Measurements from ENCODE around the gene ADARB2. TPM values are rescaled to one million over a fixed set of nuclear protein-coding genes. Genes with fewer than 3 reads are reported as not detected.

Gene ADARB2
- total RNA-seq, 1 donor from 2014 or later = 1.3 TPM

DNA sequence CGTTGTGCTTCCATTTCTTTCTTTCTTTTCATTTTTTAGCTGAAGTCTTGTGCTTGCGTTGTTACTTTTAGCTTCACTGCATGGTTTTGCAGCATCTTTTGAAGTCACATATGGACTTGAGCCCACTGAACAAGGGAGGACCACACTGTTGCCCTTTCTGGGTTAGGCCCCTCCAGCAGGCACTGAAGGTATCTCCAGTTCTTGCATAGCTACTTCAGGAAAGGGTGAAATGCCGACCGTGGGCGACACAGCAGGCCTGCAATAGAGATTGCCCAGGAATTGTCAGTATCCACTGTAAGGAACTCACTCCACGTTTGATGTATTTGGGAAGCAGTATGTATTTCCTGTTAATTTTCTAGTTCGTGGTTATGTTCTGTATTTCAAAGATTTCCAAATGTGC lies 596.1 kb downstream of the ADARB2 start:
- no peak for DNase-seq (ENCODE audit: low spot score)

GRCh38 chr10:1138529-1138928 lies 598.8 kb downstream of the ADARB2 start:
- DNase-seq (ENCODE audit: low spot score) = no peak

DNA sequence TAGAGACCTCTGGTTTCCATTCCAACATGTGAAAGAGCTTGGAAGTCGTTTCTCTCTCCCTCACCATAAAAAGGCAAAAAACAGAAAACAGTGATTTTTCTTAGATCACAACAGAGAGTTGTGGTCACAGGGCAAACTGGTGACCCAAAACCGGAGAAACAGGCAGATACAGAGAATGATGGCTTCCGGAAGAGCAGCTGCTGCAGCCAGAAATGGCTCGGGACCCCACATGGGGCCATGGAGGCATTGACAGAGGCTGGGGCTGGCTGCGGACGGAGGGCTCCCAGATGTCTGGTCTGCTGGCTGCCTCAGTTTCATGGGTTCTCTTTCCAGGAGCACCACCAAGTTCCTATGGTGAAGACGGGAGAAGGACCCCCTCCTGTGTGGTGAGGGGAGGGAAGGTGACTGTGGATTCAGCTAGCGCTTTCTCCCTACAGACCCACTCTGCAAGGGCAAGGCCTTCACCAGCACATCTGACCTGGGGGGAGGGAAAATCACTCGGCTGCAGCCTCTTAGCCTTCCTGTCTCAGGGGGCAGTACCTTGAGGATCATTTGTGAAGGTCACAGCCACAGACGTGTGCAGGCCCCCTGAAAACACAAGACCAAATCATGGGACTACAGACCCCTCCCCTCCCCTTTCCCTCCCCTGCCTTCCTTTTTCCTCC lies 599.7 kb downstream of the ADARB2 start:
- DNase-seq (ENCODE audit: low spot score) = no peak

DNA sequence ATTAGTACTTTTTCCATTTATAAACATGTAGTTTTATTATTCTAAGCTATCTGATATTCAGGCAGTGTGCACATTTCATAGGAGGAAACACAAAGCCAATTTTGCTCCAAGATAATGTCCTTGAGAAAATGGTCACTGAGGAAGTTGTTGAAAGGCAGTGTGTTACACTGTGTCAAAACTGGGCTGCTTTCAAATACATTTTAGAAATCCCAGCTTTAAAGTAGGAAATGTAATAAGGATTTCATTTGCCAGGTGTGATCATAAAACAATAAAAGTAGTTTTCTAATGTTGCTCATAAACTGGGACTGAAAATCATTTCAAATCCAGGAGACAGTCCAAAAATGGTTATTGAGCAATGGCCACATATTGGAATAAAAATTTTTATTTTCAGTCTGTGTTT lies 601.1 kb downstream of the ADARB2 start:
- no peak for DNase-seq (ENCODE audit: low spot score)

DNA sequence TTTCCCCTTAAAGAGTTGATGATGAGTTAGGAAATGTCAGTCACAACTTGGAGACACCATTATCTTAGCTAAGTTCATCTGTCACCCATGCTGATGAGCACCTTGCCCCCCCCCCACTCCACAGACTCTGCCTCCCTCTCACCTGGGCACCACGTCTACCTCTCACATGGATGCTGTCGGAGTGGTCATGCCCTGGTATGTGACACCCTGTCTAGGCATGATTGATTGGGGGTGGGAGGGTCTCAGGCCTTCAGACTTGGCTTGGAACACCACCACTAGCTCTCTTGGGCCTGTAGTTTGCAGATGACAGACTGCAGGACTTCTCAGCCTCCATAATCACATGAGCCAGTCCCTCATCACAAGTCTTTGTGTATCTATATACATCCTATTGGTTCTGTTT lies 603.2 kb downstream of the ADARB2 start:
- no peak for DNase-seq (ENCODE audit: low spot score)

- DNase-seq (ENCODE audit: low spot score) = no peak
Observed at GRCh38 chr10:1133495-1134045, 603.8 kb downstream of the ADARB2 start.

DNA sequence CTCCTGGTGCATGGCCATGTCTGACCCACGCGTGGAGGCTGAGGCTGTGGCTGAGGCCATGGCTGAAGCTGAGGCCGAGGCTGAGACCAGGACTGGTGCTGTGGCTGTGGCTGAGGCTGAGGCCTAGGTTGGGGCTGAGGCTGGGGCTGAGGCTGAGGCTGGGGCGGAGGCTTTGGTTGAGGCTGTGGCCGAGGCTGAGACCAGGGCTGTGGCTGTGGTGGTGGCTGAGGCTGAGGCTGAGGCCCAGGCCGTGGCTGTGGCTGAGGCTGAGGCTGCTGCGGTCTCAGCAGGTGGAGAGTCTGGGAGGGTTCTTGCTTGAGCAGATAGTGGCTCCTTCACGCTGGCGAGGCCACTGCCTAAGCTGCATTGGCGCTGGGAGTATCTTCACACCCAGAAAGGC lies 604.7 kb downstream of the ADARB2 start:
- DNase-seq (ENCODE audit: low spot score) = no peak

DNA sequence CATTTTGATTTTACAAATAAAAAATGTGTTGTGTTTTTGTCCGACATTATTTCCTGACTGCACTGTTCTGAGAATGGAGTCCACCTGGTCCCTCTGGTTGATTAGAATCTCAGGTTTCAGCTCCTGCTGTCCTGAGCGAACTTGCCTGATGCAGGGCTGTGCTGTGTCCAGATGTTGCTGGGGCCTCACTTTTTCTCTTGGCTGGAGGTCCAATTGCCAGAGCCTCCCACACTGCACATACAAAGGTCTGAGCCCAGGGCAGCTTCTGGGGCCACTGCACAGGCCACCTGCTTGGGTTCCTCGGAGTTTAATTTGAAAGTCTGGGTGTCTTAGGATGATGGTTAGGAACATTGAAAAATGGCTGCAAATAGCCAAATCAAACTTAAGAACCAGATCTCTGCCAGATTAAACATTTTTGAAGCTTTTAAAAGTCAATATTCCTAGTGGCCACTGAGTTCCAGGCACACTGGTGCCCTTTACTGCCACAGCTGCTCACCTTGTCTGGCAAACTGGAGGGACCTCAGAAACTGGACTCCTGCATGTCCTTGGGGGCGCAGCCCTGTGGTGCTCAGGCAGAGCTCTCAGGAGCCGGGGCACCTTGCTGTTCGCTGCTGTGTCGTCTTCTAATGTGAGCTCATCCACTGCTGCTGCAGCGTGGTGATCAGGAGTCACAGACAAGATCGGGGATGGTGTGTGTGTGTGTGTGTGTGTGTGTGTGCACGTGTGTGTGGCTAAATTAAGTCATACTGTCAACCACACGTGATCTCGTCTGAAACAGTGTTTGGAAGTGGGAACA lies 606.1 kb downstream of the ADARB2 start:
- DNase-seq (ENCODE audit: low spot score) = no peak

DNA sequence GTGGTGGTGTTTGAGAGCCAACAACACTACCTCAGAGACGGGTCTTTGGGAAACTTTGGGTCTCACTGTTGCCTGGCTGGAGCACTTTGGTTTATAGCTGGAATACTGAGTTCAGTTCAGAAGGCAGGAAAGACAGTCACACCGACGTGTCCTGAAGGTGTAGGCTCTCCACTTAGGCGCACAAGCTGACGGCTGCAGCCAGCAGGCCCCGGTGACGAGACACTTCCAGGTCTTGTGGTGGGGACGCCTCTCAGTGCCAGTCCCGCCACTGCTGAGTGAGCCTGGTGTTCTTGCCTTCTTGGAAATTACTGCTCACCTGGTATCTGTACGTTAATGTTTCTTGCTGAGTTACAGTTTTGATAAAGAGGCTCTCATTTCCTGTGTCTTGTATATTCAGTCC lies 607.1 kb downstream of the ADARB2 start:
- no peak for DNase-seq (ENCODE audit: low spot score)

DNA sequence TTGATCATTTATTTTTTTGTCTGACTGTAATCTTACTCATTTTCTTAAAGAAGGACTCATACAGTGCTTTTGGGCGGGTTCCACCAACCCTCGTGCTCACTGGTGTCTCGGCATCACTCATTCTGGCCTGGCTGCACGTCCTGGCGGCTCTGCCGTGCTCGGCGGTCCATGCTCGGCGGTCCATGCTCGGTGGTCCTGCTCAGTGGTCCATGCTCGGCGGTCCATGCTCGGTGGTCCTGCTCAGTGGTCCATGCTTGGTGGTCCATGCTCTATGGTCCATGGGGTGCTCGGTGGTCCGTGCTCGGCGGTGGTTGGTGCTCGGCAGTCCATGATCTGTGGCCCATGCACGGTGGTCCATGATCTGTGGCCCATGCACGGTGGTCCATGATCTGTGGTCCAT lies 608.7 kb downstream of the ADARB2 start:
- DNase-seq (ENCODE audit: low spot score) = no peak

GRCh38 chr10:1128115-1128514 lies 609.2 kb downstream of the ADARB2 start:
- no peak for DNase-seq (ENCODE audit: low spot score)

DNA sequence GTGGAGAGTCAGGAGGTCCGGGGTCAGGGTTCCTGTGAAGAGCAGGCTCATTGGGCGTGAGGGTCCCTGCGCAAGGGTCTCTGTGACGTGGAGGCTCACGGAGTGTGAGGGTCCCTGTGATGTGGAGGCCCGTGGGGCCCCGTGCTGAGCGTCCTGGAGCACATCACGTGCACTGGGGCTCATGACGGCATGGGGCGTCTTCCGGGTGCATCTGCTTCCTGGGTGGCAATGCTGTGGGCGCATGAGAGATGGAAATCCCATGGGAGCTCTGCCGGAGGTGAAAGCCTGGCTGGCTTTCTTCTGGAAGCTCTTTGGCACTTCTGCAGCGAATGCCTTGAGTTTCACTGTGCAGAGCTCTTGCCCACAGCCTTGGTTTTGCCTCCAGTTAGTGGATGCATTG lies 609.7 kb downstream of the ADARB2 start:
- DNase-seq (ENCODE audit: low spot score) = no peak

Data from mucosa of gallbladder (tissue), 1 donor.